ENCODE measurements around the gene STX3.

DNA sequence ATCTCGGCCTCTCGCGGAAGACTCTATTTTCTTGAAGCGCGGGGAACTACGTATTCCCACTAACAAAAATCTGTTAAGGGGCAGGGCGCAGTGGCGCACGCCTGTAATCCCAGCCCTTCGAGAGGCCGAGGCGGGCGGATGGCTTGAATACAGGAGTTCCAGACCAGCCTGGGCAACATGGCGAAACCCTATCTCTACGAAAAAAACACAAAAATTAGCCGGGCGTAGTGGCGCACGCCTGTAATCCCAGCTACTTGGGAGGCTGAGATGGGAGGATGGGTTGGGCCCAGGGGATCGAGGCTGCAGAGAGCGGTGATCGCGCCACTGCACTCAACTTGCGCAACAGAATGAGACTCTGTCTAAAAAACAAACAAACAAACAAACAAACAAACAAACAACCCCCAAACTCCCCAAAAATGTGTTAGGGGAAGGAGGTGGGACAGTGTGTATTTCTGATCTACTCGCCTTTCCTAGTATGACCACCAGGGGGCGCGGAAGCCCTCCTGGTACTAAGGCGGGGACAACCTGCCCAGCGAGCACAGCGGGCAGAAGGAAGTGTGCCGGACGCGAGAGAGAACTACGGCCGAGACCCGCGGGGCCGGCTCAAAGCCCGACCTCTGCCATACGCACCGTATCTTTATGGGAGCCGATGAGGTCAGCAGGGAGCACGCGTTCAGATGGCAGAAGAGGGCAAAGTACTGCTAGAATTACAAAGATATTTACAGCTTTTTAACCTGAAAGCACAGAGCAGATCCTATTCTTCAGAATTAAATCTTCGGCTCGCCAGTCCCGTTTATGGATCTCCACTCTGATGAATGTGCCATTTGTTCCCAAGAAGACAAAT, 1.3 kb upstream of the STX3 start:
- TF ChIP-seq POLR2AphosphoS5 (IDR thresholded peaks at IDR 0.05; ENCODE audit: borderline replicate concordance, low read depth, low read length) (no peak), FOXP2 (optimal IDR thresholded peaks at IDR 0.05; ENCODE audit: control extremely low read depth, extremely low read length, insufficient read depth) (no peak), EZH2 (IDR thresholded peaks at IDR 0.05) (no peak)

All from SK-N-MC (cell line).